H1 (cell line): ENCODE measurements around the gene TPSB2. TPM values are rescaled to one million over a fixed set of nuclear protein-coding genes. Genes with fewer than 3 reads are reported as not detected.
"Not testable (repeated sequence)": the region's sequence is repeated elsewhere in the genome, so short reads cannot be mapped to it uniquely, and the experiment has no call there.

Experiments
- CTCF ChIA-PET: fragments of 300-600 bp; sonication (Branson Sonifier 250); formaldehyde crosslinking; loops from one replicate; lab custom pipeline; 2021; ENCODE audit not compliant: partially characterized antibody; lab: Charles Lee
- POLR2A ChIA-PET: fragments of 300-600 bp; sonication (Branson Sonifier 250); formaldehyde crosslinking; loops from one replicate; lab custom pipeline; 2021; ENCODE audit warnings: inconsistent platforms; ENCODE audit not compliant: partially characterized antibody; lab: Charles Lee
- DNase-seq, 2 experiments: peaks; one replicate each; pipeline versions ENCODE4 v3.0.0 to v3.0.0-alpha.2; 2010 to 2022; ENCODE audit warnings: low spot score in 2 of 2, low read depth in 1 of 2, mixed read lengths in 1 of 2
- FAIRE-seq: peaks from 2 replicates; lab custom pipeline; 2011; peaks lifted over from hg19 to GRCh38; lab: Jason Lieb, UNC
- H2AFZ ChIP-seq: 2 replicates; pipeline ENCODE4 v1.8.1; 2012; ENCODE audit warnings: low read length, inconsistent platforms
- H2AK5ac ChIP-seq: 2 replicates; pipeline ENCODE4 v1.6.1; 2013; ENCODE audit warnings: low read depth, low read length
- H2BK120ac ChIP-seq: replicated peaks from 2 replicates; pipeline ENCODE3; 2013; ENCODE audit warnings: low read depth, low read length, inconsistent platforms
- H2BK12ac ChIP-seq: 2 replicates; pipeline ENCODE4 v1.6.1; 2013; ENCODE audit warnings: low read depth, low read length
- H2BK15ac ChIP-seq: 2 replicates; pipeline ENCODE4 v1.6.1; 2013; ENCODE audit warnings: low read length
- H2BK20ac ChIP-seq: 2 replicates; pipeline ENCODE4 v1.6.1; 2013; ENCODE audit warnings: low read length
- H2BK5ac ChIP-seq: 2 replicates; pipeline ENCODE4 v1.6.1; 2013; ENCODE audit warnings: low read depth, low read length
- H3K14ac ChIP-seq: 2 replicates; pipeline ENCODE4 v1.6.1; 2013; ENCODE audit warnings: inconsistent platforms; ENCODE audit not compliant: insufficient read length
- H3K18ac ChIP-seq: 2 replicates; pipeline ENCODE4 v1.6.1; 2013; ENCODE audit warnings: low read length; ENCODE audit errors: extremely low read depth
- H3K23ac ChIP-seq: 2 replicates; pipeline ENCODE4 v1.6.1; 2013; ENCODE audit warnings: inconsistent platforms; ENCODE audit not compliant: insufficient read length
- H3K23me2 ChIP-seq: 2 replicates; pipeline ENCODE4 v1.6.1; 2013; ENCODE audit warnings: low read depth, low read length
- H3K27ac ChIP-seq: 2 replicates; pipeline ENCODE4 v1.6.1; 2011; ENCODE audit warnings: low read depth, low read length, inconsistent platforms
- H3K27me3 ChIP-seq, 4 experiments: replicated peaks in 1 of 4; 1 replicate in 1 of 4; 2 replicates in 3 of 4; pipeline versions ENCODE4 v1.6.1 to v1.8.1; 2011 to 2013; ENCODE audit warnings: low read length in 3 of 4, mild to moderate bottlenecking in 3 of 4, inconsistent platforms in 2 of 4, mixed read lengths in 2 of 4, moderate library complexity in 1 of 4; ENCODE audit not compliant: control insufficient read depth in 3 of 4, insufficient read depth in 3 of 4; ENCODE audit errors: extremely low read depth in 1 of 4
- H3K36me3 ChIP-seq, 4 experiments: 2 replicates each; pipeline versions ENCODE4 v1.6.1 to v1.8.1; 2011 to 2013; ENCODE audit warnings: mild to moderate bottlenecking in 4 of 4, low read length in 3 of 4, moderate library complexity in 2 of 4, control low read depth in 1 of 4, inconsistent platforms in 1 of 4; ENCODE audit not compliant: insufficient read depth in 4 of 4, control insufficient read depth in 2 of 4
- H3K4ac ChIP-seq: replicated peaks from 2 replicates; pipeline ENCODE3; 2013; ENCODE audit warnings: low read length, low read depth, mixed read lengths, inconsistent platforms; ENCODE audit not compliant: insufficient read length
- H3K4me1 ChIP-seq, 4 experiments: replicated peaks in 1 of 4; 1 replicate in 1 of 4; 2 replicates in 3 of 4; pipeline versions ENCODE4 v1.6.1 to v1.8.1; 2011 to 2013; ENCODE audit warnings: low read length in 3 of 4, inconsistent platforms in 2 of 4, mixed read lengths in 1 of 4; ENCODE audit not compliant: insufficient read depth in 4 of 4, control insufficient read depth in 3 of 4
- H3K4me2 ChIP-seq, 2 experiments: 2 replicates each; pipeline versions ENCODE4 v1.6.1 to v1.8.1; 2011 to 2013; ENCODE audit warnings: low read depth in 2 of 2, low read length in 2 of 2, control low read depth in 1 of 2, inconsistent platforms in 1 of 2, mild to moderate bottlenecking in 1 of 2; ENCODE audit not compliant: insufficient read depth in 1 of 2
- H3K4me3 ChIP-seq, 4 experiments: fragments of 200-600, 300-600 bp in 1 of 4; sonication (generic), shearing (Covaris generic), sonication (Bioruptor Twin) in 1 of 4; 2 replicates each; pipeline versions ENCODE4 v1.5.1 to v1.8.1; 2011 to 2016; ENCODE audit warnings: low read length in 4 of 4, low read depth in 3 of 4, control low read depth in 2 of 4, inconsistent platforms in 2 of 4, mild to moderate bottlenecking in 2 of 4, mixed read lengths in 1 of 4, moderate library complexity in 1 of 4; ENCODE audit not compliant: insufficient read depth in 2 of 4; ENCODE audit errors: extremely low read depth in 1 of 4
- H3K56ac ChIP-seq: replicated peaks from 2 replicates; pipeline ENCODE3; 2013; ENCODE audit warnings: low read depth, mild to moderate bottlenecking, mixed read lengths, low read length, inconsistent platforms; ENCODE audit not compliant: insufficient read length
- H3K79me1 ChIP-seq: 2 replicates; pipeline ENCODE4 v1.6.1; 2013; ENCODE audit warnings: low read depth, low read length, control low read depth
- H3K79me2 ChIP-seq, 2 experiments: 2 replicates each; pipeline versions ENCODE4 v1.6.1 to v1.8.1; 2012 to 2013; ENCODE audit warnings: low read length in 2 of 2, mild to moderate bottlenecking in 2 of 2, inconsistent platforms in 1 of 2; ENCODE audit not compliant: insufficient read depth in 2 of 2, control insufficient read depth in 1 of 2
- H3K9ac ChIP-seq, 4 experiments: replicated peaks in 1 of 4; 1 replicate in 1 of 4; 2 replicates in 3 of 4; pipeline versions ENCODE4 v1.6.1 to v1.8.1; 2011 to 2013; ENCODE audit warnings: low read depth in 3 of 4, low read length in 3 of 4, control low read depth in 2 of 4, mild to moderate bottlenecking in 2 of 4, moderate library complexity in 2 of 4, inconsistent platforms in 1 of 4; ENCODE audit errors: extremely low read depth in 1 of 4
- H3K9me3 ChIP-seq, 2 experiments: 2 replicates each; pipeline versions ENCODE4 v1.6.1 to v1.8.1; 2012 to 2013; ENCODE audit warnings: mild to moderate bottlenecking in 2 of 2, moderate library complexity in 2 of 2, control low read depth in 1 of 2, inconsistent platforms in 1 of 2, low read depth in 1 of 2, low read length in 1 of 2, mixed read lengths in 1 of 2; ENCODE audit not compliant: insufficient read depth in 2 of 2
- H4K20me1 ChIP-seq, 2 experiments: replicated peaks in 1 of 2; 2 replicates each; pipeline versions ENCODE3 to v1.8.1; 2011 to 2013; ENCODE audit warnings: inconsistent platforms in 2 of 2, low read length in 2 of 2, mild to moderate bottlenecking in 1 of 2; ENCODE audit not compliant: insufficient read depth in 2 of 2, control insufficient read depth in 1 of 2
- H4K5ac ChIP-seq: 2 replicates; pipeline ENCODE4 v1.6.1; 2013; ENCODE audit warnings: low read length, low read depth, mixed read lengths, inconsistent platforms; ENCODE audit not compliant: insufficient read length
- H4K8ac ChIP-seq: 2 replicates; pipeline ENCODE4 v1.8.0; 2013; ENCODE audit warnings: mild to moderate bottlenecking, moderate library complexity, low read length, inconsistent platforms; ENCODE audit not compliant: insufficient read depth; ENCODE audit errors: extremely low read depth
- H4K91ac ChIP-seq: replicated peaks from 2 replicates; pipeline ENCODE3; 2013; ENCODE audit warnings: low read length, mixed read lengths, inconsistent platforms; ENCODE audit not compliant: insufficient read length
- WGBS, 2 experiments: shearing (Covaris generic) in 1 of 2; methylation state at CpG; one replicate each; pipeline versions ENCODE4 v1.1.6 to v1.1.7; 2013 to 2015; ENCODE audit warnings: low lambda C conversion rate in 2 of 2, mixed read lengths in 2 of 2, inconsistent platforms in 1 of 2, low coverage in 1 of 2, missing lambda C conversion rate in 1 of 2; ENCODE audit not compliant: insufficient replicate concordance in 2 of 2, insufficient coverage in 1 of 2, insufficient read length in 1 of 2; ENCODE audit errors: extremely low coverage in 1 of 2, missing lambda C conversion rate in 1 of 2; 5-methylcytosine and 5-hydroxymethylcytosine counted together
- polyA plus RNA-seq, 7 experiments: library from polyadenylated mRNA; depleted of rRNA in 3 of 7; stranded (reverse) in 5 of 7; unstranded in 2 of 7; fragments of >200 nt in 5 of 7; fragments of 200-250 nt in 2 of 7; gene quantifications; 1 replicate in 5 of 7; 2 replicates in 1 of 7; 4 replicates in 1 of 7; pipeline versions ENCODE4 v1.2.1 to v1.2.3, GENCODE V29; 2011 to 2013; ENCODE audit warnings: missing spikeins in 2 of 7, mixed read lengths in 2 of 7
- total RNA-seq: library from RNA; stranded (reverse); fragmentation: NEBNext Ultra II Directional; extraction: Animal tissue kit (Norgen Biotek cat#: 25700); gene quantifications from 2 replicates; pipeline ENCODE4 v1.2.1, GENCODE V29; 2021

The TPSB2 gene
- total and polyA plus RNA-seq, 2 of the 8 experiments (the other 6 are each of a cell fraction or from before 2014, with no cell fraction given), result 0.08 TPM; not detected in 1

- FAIRE-seq, result not testable (repeated sequence)
- WGBS, 2 experiments, result no CpG with 5 or more reads among the region's 29 CpGs
Observed at GRCh38 chr16:1236659-1237058, 6.7 kb upstream of the TPSB2 start.

GRCh38 chr16:1232049-1232748 lies 2.2 kb upstream of the TPSB2 start:
- DNase-seq, H3K9me3 ChIP-seq, FAIRE-seq, H3K23me2 ChIP-seq, H2BK15ac ChIP-seq, H3K4me1 ChIP-seq, H3K4me3 ChIP-seq, H3K79me1 ChIP-seq, H3K27me3 ChIP-seq, H2AK5ac ChIP-seq, H2BK20ac ChIP-seq, H4K20me1 ChIP-seq, H3K56ac ChIP-seq, H3K4me2 ChIP-seq, H3K9ac ChIP-seq, H2BK5ac ChIP-seq, H3K27ac ChIP-seq, H2BK12ac ChIP-seq, H2BK120ac ChIP-seq, H3K79me2 ChIP-seq, CTCF ChIA-PET, H4K5ac ChIP-seq, H4K8ac ChIP-seq, H3K18ac ChIP-seq, H3K36me3 ChIP-seq, H3K4ac ChIP-seq, POLR2A ChIA-PET, H3K23ac ChIP-seq, H2AFZ ChIP-seq, H4K91ac ChIP-seq, H3K14ac ChIP-seq: not testable (repeated sequence)
- no CpG with 5 or more reads among the region's 47 CpGs for WGBS, 2 experiments

More at GRCh38 chr16:1236659-1237058, 6.7 kb upstream of the TPSB2 start:
- H2AFZ ChIP-seq, H3K14ac ChIP-seq, H3K4me2 ChIP-seq, H2BK120ac ChIP-seq, H2BK12ac ChIP-seq, H3K27ac ChIP-seq, H4K20me1 ChIP-seq, H2BK15ac ChIP-seq, H3K79me2 ChIP-seq, H3K4me1 ChIP-seq, H3K36me3 ChIP-seq, H2BK5ac ChIP-seq, H3K4me3 ChIP-seq, DNase-seq, POLR2A ChIA-PET, H3K9me3 ChIP-seq, H3K18ac ChIP-seq, H2AK5ac ChIP-seq, H3K27me3 ChIP-seq, H3K23ac ChIP-seq, H4K5ac ChIP-seq, H3K23me2 ChIP-seq, H3K9ac ChIP-seq, H4K8ac ChIP-seq, H3K79me1 ChIP-seq, H2BK20ac ChIP-seq, H3K56ac ChIP-seq, H3K4ac ChIP-seq, H4K91ac ChIP-seq, CTCF ChIA-PET: not testable (repeated sequence)
